OCI-LY3 (cell line): Measurements from ENCODE around the gene TNP1.

Experiments
- CTCF ChIP-seq: fragments of 200-600, 300-600 bp; sonication (generic); IDR thresholded peaks from 2 replicates; pipeline ENCODE4 v1.5.1; 2014; ENCODE audit warnings: antibody characterized with exemption, low read length, low read depth
- EZH2phosphoT487 ChIP-seq: fragments of 200-600 bp; shearing (Covaris generic); IDR thresholded peaks from 2 replicates; pipeline ENCODE4 v1.6.1; 2018; ENCODE audit warnings: antibody characterized with exemption, mixed run types, low read depth

DNA sequence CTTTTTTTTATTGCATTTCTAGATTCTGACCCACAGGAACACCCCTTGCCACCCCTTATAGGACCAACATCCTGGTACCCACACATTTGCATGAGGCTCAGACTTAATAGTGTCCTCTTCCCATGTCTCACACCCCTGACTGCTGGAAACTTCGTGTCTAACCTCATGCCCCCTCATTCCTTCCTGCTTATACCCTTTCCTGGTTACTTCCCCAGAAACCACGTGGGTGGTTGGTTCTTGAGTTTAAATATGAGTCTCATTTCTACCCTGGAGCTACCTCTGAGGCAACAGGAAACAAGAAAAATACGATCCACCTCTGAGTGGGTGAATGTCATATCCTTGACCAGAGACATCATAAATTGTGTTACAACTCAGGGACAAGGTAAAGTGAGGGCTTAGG lies 1.6 kb downstream of the TNP1 start:
- no peak for TF ChIP-seq CTCF
- no peak for TF ChIP-seq EZH2phosphoT487
